SIG-M5 treated with dmso at 0.1 percent for 504 hours (cell line): ENCODE data around the gene CORO1C.
"Not testable (repeated sequence)": the region's sequence is repeated elsewhere in the genome, so short reads cannot be mapped to it uniquely, and the experiment has no call there.

Experiments used
- DNase-seq: peaks from one replicate; lab custom pipeline; 2025; ENCODE audit not compliant: unreplicated experiment; lab: John Stamatoyannopoulos, UW

CORO1C gene

DNA sequence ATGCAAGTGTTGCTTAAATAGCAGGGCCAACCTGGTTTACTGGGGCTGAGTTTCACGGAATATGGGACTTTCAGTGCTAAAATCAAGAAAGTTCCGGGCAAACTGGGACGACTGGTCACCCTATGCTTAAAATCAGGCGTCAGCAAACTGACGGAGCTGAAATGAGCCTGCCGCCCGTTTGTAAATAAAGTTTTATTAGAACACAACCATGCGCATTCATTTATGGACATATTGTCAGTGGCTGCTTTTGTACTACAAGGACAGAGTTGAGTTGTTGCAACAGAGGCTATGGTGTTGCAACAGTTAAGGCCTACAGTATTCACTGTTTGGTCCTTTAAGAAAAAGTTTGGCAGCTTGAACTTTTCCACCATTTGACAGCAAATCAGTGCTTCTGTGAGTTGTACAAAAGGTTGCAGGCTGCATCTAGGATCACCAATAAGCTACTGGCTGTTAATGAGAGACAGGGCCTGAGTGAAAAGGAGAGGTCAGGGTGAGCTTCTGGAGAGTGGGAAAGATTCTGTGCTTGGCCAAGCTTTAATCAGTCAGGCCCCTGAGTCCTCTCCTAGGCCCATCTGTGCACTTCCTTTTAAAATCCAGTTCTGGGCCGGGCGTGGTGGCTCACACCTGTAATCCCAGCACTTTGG is 111.0 kb downstream of the CORO1C start:
- DNase-seq = peak; percentile 67

DNA sequence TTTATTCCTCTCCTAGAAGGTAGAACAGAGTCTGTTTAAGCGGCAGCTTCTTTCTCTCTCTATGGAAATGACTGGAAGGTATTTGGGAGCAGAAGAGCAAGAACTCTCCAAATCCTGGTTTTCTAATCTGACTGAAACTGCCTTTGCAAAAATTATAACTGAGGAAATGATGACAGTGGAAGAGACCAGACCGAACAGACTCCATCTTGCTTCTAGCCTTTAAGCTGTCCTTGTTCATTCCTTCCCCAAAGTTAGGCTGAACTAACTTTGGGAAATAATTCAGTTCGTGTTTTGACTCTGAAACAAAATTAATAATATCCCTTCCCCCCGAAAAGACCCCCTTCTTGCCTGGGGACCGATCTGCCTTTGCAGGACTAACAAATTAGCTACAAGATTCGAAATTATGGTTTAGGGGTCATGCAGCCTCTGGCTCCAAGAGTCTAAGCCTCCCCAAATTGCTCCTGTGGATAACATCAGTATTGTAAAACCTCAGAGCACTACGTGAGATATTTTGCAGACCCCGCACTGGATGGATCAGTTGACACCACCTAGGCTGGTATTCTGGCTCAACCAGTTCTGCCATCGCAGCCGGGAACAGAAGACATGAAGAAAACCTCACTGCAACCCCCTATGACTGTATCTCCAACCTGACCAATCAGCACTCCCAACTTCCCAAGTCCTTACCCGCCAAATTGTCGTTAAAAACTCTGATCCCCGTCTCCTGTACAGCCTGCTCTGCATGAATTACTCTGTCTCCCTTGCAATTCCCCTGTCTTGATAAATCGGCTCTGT is 111.8 kb downstream of the CORO1C start:
- DNase-seq = no peak

DNA sequence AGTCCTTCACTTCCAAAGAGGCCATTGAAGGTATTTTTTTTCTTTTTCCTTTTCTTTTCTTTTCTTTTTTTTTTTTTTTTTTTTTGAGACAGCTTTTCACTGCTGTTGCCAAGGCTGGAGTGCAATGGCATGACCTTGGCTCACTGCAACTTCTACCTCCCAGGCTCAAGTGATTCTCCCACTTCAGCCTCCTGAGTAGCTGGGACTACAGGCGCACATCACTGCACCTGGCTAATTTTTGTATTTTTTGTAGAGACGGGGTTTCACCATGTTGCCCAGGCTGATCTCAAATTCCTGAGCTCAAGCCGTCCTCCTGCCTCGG is 112.4 kb downstream of the CORO1C start:
- not testable (repeated sequence) for DNase-seq

DNA sequence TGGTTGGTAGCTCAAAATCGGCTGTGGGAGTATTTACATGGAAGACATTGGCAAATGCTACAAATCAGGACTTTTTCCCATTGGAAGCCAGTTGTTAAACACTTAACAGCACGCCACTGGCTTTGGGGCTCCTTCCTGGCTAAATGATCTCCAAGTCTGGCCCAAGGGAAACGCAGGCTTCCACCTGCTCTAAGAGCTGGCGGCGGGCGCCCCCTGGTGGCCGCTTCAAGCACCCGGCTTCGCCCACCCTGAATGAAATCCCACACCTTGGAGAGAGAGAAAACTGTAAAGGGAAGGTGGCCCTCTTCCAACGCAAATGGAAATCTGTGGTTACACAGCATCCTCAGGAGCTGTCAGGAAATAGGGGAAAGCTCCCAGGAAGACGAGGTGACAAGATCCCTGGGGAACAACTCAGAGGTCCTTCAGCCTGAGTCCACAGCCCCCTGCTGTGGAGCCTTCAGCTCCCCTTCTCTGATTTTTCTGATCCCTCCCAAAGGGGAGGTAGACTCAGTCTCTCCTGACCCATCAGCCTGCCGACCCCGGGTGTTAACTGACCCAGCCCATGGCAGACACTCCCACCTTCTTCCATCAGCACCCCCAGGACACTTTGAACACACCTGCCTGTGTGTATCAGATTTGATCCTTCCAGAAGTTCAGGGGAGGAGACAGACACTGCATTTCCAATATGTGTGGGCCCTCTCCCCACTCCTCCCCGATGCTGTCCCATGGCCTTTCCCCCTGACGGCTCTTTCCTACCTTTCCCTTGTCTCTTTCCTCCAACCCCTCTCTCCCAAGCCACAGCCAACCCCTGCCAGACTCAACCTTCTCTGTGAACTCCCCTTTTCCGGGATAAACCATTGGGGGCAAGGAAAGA is 113.0 kb downstream of the CORO1C start:
- peak; percentile 72 for DNase-seq

DNA sequence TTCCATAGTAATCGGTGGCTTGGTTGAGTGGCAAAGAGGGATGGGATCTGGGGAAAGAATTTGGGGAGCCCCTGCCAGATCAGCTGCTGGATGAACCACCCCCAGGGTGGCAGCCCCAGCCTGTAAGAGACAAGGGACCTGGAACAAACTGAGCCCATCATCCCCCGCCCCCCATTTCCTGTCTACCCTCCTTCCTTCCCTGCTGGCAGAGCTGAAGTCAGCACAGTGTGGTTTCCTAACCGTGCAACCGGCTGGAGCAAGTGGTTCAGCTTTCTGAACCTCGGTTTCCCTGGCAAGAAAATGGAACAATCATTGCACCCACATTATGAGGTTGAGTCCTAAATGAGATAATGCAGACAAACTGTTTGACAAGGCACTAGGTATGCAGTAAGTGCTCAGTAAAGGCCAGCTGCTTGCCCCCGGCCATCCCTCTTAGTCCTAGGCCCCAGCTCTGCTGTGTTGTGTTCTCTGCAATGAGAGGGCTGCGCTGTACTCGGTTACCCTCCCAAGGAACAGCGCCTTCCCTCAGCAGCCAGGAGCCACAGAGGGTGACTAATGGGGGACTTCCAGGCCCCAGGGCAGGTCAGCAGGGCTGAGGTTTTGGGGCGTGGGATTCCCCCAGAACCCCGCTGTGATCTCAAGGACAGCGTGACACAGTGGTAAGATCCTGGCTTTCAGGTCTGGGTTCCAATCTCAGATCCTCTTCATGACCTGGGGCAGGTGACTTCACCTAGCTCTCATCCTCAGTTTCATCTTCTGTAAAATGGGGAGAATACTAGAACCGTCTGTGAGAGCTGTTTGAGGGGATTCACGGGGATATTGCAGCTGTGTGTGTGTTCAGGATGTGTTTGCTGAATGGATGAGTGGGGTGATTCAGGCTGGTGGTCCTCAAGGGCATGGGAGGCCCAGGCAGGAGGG is 114.1 kb downstream of the CORO1C start:
- DNase-seq = no peak

DNA sequence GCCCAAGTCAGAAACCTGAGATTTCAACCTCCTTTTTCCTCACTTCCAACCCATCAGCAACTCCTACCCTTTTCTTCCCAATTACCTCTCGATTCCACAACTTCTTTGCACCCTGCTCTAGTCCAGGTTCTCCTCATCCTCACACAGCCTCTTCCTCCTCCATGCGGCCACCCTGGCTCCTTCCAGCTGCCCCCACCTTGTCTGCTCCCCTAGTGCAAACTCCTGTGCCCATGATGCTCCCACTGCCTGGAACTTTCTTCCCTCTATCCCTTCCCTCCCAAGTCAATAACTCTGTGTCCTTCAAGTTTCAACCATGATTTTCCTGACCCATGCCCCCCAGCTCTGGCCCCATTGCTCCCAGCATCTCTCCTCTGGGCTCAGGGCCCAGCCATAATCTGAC is 115.0 kb downstream of the CORO1C start:
- DNase-seq = no peak

DNA sequence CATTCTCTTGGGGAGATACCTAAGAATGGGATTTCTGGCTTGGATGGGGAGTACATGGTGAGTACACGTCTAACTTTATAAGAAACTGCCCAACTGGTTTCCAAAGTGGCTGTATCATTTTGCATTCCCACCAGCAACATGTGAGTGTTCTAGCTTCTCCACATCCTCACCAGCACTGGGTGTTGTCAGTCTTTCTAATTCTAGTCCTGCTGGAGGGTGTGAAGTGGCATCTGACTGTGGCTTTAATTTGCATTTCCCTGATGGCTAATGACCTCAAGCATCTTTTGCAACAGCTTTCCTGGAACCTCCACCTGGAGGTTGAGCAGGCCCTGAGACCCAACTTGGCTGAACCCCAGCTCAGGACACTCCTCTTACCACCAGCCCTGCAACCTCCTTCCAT is 115.4 kb downstream of the CORO1C start:
- DNase-seq = no peak

DNA sequence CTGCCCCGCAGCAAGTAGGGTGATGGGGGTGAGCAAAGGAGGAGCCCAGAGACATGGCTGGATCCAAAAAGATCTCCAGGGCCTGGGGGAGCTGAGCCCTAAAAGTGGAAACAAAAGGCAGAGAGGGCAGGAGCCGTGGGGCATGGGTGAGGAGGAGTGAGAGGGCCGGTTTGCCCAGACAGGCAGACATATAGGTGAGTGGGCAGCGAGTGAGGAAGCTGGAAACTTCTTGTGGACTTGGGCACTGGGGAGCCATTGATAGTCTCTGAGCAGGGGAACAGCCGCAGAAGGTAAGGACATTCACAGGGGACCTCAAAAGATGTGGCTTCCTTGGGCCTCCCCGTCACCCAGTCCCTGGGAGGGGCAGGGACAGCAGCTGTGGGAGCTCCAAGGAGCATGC is 116.7 kb downstream of the CORO1C start:
- no peak for DNase-seq

DNA sequence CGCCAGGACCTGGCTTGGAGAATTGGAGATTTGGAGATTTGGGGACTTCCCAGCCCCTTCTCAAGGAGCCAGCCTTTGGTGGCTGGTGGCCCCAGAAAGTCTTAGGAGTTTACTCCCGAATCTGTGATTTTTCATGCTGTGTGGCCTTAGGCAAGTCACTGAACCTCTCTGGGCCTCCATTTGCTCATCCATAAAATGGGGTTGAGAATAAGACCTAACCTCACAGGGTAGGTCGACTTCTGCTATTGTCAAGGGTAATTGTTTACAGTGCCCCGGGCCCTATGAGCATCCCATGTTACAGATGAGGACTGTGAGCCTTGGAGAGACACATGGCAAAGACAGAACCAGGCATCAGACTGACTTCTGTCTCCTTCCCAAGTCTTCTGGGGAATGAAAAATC is 117.3 kb downstream of the CORO1C start:
- DNase-seq = no peak

DNA sequence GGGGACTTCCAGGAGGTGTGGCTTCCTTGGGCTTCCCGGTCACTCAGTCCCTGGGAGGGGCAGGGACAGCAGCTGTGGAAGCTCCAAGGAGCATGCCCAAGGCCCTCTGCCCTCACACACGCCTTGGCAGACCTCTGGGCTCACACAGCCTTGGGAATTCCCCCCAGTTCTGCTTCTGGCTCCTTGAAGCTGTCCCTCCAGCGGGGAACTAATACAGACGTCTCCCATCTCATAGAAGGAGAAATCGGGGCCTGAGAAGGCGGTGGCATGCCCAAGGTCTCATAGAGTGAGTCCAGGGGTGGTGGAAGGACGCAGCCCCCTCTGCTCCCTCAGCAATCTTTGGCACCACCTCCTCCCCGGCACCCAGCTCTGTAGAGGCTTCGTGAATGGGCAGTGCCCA is 117.8 kb downstream of the CORO1C start:
- no peak for DNase-seq

DNA sequence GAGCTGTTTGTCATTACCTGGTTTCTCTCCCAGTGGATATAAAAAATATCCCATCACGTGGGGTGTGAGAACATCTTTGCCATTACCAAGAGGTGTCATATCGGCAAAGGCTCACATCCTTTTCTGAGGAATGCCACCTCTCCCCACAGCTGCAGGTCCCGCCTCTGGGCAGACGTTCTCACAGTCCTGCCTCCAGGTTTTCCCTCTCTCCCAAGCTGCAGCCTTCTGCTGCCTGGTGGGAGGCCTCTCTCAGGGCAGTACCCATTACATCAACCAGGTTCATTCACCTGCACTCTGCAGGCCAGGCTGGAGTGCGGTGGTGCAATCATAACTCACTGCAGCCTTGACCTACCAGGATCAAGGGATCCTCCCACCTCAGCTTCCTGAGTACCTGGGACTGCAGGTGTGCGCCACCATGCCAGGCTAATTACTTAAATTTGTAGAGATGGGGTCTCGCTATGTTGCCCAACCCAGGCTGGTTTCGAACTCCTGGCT is 118.5 kb downstream of the CORO1C start:
- no peak for DNase-seq

DNA sequence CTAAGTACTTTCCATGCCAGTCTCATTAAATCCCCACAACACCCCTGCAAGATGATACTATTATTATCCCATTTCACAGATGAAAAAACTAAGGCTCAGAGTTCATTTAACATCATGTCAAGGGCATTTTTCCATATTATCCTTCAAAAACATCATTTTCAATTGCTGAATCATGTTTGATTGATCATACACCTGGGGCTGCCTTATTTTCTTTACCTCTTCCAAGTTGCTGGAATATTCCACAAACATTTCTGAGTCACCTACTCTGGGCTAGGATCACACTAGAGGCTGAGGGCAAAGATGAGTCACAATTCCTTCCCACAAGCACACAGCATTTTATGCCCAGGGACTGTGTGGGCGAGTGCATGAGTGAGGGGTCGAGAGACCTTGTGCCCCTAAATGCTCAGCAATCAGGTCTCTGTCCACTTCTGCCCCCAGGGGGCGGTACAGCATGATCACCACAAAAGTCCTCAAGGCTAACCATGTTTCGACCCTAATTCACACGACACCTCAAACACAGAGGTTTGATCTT is 119.4 kb downstream of the CORO1C start:
- peak; percentile 43 for DNase-seq

DNA sequence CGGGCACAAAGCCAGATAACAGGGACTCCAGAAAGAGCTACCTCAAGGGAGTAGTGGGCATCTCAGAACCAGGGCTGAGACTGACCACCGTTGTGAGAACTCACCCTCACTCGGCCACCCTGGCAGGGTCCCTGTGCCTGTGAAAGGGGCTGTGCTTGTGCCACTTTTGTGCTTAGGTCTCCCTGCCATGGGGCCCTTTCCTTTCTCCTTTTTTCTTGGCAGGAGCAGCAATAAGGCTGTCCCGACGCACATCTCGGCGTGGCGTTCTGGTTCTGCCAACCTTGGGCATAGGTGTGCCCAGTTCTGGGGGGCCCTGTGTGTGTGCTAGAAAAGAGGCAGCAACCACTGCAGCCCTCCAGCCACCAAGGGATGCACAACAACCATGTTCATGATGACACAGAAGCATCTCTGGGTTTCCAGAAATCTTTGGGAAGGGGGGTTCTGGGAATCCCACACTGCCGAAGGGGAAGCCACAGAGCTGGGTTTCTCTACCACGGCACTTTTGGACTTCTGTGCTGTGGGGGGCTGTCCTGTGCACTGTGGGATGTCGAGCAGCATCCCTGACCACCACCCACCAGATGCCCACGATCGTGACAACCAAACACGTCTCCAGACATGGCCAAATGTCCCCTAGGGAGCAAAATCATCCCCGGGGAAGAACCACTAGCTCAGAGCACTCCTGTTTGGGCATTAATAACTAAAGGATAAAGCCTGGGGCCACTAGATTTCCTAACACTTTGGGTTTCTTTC is 120.3 kb downstream of the CORO1C start:
- DNase-seq = no peak

DNA sequence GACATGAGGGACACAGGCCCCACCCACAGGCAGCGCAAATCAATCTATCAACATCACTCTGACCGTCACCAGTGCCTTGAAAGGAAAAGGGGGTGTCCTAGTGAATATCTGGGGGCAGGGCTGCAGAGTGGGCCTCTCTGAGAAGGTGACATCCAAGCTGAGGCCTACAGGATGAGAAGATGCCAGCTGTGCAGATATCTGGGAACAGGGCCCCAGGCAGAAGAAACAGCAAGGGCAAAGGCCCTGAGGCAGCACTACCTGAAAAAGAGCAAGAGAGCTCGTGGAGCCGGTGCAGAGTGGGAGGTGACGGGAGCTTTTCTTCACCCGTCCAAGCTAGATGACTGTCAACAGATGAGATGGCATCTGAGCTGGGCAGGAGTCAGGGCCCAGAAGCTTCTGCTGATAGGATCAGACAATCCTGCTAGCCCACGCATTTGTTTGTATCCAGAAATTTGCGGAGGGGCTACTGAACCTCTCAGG is 120.9 kb downstream of the CORO1C start:
- DNase-seq = no peak

DNA sequence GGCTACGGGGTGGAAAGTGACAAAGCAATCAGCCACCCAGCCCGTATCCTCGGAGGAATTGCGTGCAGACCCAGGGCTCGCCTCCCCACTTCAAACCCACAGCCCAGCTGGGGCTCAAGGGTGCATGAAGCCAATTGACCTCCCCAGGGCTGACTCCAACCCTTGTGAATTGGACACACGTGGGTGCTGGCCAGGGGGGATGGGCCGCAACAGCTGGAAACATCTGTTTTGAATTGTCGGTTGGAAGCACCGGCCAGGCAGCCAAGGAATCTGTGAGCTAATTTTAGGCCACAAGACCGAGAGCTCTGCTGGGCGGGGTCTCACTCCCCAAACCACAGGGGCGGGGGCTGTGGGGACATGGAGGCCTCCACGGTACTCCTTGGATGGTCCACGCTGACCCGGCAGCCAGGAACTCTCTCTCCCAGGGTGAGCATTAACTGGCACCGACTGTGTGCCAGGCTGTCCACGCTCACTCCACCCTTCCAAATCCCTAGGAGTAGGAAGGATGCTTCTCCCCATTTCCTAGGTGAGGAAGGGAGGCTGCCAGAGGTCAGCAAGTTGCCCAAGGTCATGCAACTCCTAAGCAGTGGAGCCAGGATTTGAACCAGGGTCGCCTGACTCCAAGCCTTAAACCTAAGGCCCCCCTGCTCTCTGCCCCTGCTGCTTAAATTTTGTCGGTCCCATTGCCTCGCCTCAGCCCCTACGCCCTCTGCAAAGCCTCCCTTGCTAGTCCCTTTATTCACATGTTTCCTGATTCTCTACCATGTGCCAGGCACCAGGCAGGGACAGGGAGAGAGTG is 121.6 kb downstream of the CORO1C start:
- DNase-seq = no peak

DNA sequence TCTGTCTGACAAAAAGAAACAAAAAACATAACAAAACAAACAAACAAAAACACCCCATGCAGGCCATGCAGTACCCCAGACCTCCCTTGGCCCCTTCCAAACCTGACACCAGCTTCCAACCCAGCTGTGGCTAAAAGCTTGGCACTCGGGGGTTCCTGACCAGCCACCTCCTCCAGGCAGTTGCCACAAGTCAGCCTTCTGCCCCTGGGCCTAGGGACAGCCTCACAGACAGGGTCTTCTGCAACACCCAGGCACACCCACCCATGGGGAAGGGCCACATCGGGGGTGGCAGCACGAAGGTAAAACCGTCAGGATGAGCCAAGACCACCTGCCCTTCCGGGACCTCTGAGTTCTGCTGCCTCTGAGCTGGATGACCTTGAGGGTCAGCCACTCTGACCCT is 122.7 kb downstream of the CORO1C start:
- DNase-seq = no peak

DNA sequence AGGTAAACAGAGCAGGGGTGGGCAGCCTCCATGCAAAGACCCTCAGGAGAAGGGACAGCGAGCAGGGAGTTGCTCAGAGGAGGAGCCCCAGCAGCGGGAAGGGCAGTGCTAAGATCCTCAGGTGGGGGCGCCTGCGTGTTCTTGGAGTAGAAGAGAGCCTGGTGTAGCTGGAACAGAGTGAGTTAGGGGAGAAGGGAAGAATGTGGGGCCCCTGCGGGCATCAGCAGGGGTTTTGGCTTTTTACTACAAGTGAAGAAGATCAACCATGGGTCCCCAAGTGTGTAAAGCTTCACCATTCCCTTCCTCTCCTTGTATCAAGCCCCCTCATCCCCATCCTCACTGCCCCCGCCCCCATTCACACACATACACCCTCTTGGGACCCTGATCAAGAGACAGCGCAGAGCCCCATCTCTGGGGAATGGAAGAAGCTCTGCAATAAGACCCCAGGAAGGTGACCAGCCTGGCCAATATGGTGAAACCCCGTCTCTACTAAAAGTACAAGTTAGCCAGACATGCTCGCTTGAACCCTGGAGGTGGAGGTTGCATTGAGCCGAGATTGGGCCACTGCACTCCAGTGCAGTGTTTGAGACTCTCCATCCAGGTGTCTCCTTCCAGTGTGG is 123.2 kb downstream of the CORO1C start:
- no peak for DNase-seq

DNA sequence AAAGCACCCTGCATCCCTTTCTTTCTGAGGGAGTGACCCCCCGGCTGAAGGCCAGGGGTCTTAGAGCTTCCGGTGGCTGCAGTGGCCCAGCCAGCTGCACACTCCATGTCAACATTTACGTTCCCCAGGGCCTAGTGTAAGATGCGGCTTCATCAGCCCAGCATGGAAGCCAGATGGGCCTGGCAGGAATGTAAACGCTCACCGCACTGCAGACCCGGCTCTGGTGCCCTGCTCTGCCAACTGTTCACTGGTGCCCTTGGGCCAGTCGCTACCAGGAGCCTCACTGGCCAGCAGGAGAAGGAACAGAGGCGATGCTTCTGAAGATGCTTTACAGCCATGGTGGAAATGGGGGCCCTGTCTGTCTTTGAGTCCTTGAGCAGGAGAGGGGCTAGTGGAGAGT is 124.8 kb downstream of the CORO1C start:
- DNase-seq = no peak
